Activated gamma-delta T cell treated with anti-CD3 and anti-CD28 coated beads, Interleukin-2, amount 50 U/mL, for 16 hours (primary cell): Measurements from ENCODE around the gene ILKAP.

Source experiments
- DNase-seq: peaks from one replicate; pipeline ENCODE4 v3.0.0-alpha.2; 2020; ENCODE audit warnings: low read depth

ILKAP gene

GRCh38 chr2:238122287-238123217 lies 80.9 kb downstream of the ILKAP start:
- no peak for DNase-seq

- DNase-seq: no peak
Measured at GRCh38 chr2:238121511-238122286, 81.8 kb downstream of the ILKAP start.

- DNase-seq: no peak
Measured at GRCh38 chr2:238120463-238121298, 82.8 kb downstream of the ILKAP start.
